Spinal cord (tissue), 10 donors: Measurements from ENCODE around the gene MID1IP1. TPM values are rescaled to one million over a fixed set of nuclear protein-coding genes. Genes with fewer than 3 reads are reported as not detected.

ENCODE experiments used
- DNase-seq, 6 donors: peaks; one replicate each; pipeline versions ENCODE4 v3.0.0 to v3.0.0-alpha.2; 2013 to 2015; ENCODE audit warnings: low spot score in 6 of 6, low read depth in 4 of 6
- H3K27ac ChIP-seq: one replicate; pipeline ENCODE4 v1.5.1; 2013; ENCODE audit warnings: low read depth, low read length, control low read depth
- H3K27me3 ChIP-seq: one replicate; pipeline ENCODE4 v1.6.1; 2013; ENCODE audit warnings: low read length; ENCODE audit not compliant: control insufficient read depth, insufficient read depth
- H3K36me3 ChIP-seq: one replicate; pipeline ENCODE4 v1.6.1; 2013; ENCODE audit warnings: low read length; ENCODE audit not compliant: control insufficient read depth, insufficient read depth
- H3K4me1 ChIP-seq: one replicate; pipeline ENCODE4 v1.6.1; 2013; ENCODE audit warnings: low read length; ENCODE audit not compliant: control insufficient read depth, insufficient read depth
- H3K4me3 ChIP-seq: one replicate; pipeline ENCODE4 v1.5.1; 2013; ENCODE audit warnings: low read depth, low read length, control low read depth
- H3K9me3 ChIP-seq: one replicate; pipeline ENCODE4 v1.6.1; 2013; ENCODE audit warnings: low read length; ENCODE audit not compliant: control insufficient read depth, insufficient read depth
- WGBS: methylation state at CpG from one replicate; pipeline ENCODE4 v1.1.5; 2013; ENCODE audit warnings: missing lambda C conversion rate; ENCODE audit not compliant: insufficient coverage; 5-methylcytosine and 5-hydroxymethylcytosine counted together
- polyA plus RNA-seq, 2 donors: library from polyadenylated mRNA; unstranded; fragments of 120-200 nt; gene quantifications; one replicate each; pipeline ENCODE4 v1.2.1, GENCODE V29; 2013; ENCODE audit not compliant: insufficient read length in 2 of 2
- total RNA-seq, 2 donors: library from RNA; depleted of rRNA in 1 of 2; stranded (reverse); fragments of 120-200 nt in 1 of 2; fragments of >200 nt in 1 of 2; gene quantifications; one replicate each; pipeline versions ENCODE4 v1.2.3 to v1.2.4, GENCODE V29; 2013 to 2014
- donor health status: healthy.

Gene MID1IP1
- total and polyA plus RNA-seq, 4 donors: 43.8 to 65.6 (median 52.9) TPM

DNA sequence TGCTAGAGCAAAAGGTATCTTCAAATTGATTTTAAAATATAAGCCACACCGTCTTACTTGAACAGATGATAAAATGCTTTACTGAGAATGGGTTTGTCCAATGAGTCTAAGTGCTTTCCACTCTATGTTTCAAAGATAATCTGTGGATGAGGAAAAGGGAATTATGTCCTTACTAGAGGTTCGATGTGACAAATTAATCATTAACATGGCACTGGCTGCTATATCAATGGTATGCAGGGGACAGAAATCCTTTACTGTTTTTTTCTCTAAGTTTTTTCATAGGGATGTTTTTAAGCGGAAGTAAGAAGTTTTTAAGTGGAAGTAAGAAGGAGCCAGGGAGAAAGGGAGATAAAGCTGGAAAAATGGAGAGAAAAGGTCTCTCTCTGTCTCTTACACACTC lies 38.0 kb downstream of the MID1IP1 start:
- no peak for DNase-seq
- no peak overlapping the region for H3K4me3 ChIP-seq
- H3K9me3 ChIP-seq: no peaks in the 10 kb centered on the region
- H3K27ac ChIP-seq: no peak overlapping the region
- H3K27me3 ChIP-seq: peaks cover 6% of the 10 kb centered on the region
- no peaks in the 10 kb centered on the region for H3K36me3 ChIP-seq
- H3K4me1 ChIP-seq: no peaks in the 10 kb centered on the region
- WGBS: no CpG with 5 or more reads among the region's 3 CpGs

DNA sequence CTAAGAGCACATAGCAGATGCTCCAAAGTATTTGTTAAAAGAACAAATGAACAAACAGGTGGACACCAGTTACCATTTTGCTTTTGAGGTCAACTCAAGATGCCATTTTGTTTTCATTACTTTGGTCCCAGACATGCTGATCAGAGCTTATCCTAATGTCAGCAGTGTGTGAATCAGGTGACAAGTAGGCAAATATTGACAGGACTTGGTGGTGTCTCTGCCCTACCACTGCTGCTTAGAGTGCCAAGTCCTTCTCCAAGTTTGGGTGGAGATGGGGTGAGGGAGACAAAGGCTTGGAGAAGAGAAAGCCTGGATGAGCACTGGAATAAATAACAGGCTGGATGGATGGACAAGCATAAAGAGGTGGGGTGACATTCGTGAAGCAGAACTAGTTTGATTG lies 38.7 kb downstream of the MID1IP1 start:
- H3K4me3 ChIP-seq: no peak overlapping the region
- peaks cover 6% of the 10 kb centered on the region for H3K27me3 ChIP-seq
- H3K9me3 ChIP-seq: no peaks in the 10 kb centered on the region
- no peak overlapping the region for H3K27ac ChIP-seq
- H3K4me1 ChIP-seq: no peaks in the 10 kb centered on the region
- no CpG with 5 or more reads among the region's 1 CpG for WGBS
- DNase-seq: no peak
- H3K36me3 ChIP-seq: no peaks in the 10 kb centered on the region

DNA sequence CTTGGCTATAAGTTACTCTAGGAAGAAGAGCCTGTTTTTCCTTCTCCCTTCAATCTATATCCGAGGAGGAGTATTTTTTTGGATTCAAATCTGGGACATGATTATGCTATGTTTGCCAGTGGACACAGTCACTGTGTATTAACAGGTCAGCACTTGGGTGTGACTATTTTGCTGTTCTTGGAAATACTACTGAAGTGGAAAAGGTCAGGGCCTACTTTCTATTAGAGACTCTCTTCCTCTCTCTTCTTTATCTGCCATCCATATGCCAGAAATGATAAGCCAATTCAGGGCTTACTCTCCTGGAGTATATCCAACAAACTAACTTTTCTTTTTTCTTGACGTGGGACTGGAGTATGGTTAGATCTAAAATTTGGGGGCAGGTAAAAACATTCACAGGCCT lies 40.5 kb downstream of the MID1IP1 start:
- Histone ChIP-seq H3K27ac (no peak overlapping the region), H3K9me3 (no peaks in the 10 kb centered on the region), H3K4me1 (no peaks in the 10 kb centered on the region), H3K4me3 (no peak overlapping the region), H3K27me3 (peaks cover 6% of the 10 kb centered on the region), H3K36me3 (no peaks in the 10 kb centered on the region)
- no peak for DNase-seq
- WGBS: no CpG with 5 or more reads among the region's 2 CpGs

DNA sequence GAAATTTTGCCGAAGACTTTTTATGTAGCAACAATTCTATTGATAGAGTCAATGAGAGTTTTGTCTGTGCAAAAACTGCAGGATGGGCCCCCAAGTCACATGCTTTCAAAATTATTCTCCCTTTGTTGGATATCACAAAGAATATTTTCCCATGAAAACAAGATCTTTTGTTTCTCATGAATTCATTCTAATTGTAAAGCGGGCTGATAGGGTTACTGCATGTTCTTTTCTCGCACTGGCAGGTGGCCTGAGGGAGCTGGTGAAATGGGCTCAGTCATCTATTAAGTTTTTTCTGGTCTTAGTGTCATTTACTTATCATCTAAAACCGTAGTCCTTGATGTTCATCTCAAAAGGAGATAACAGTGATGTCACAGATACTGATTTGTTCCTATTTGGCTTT lies 44.2 kb downstream of the MID1IP1 start:
- no peak overlapping the region for H3K27ac ChIP-seq
- peak in 1 of 6 donors; percentile 11 for DNase-seq
- no peaks in the 10 kb centered on the region for H3K9me3 ChIP-seq
- no peaks in the 10 kb centered on the region for H3K36me3 ChIP-seq
- 80% methylated on average over 1 of the region's 4 CpGs for WGBS
- H3K4me3 ChIP-seq: no peak overlapping the region
- H3K27me3 ChIP-seq: peaks cover 6% of the 10 kb centered on the region
- H3K4me1 ChIP-seq: no peaks in the 10 kb centered on the region

DNA sequence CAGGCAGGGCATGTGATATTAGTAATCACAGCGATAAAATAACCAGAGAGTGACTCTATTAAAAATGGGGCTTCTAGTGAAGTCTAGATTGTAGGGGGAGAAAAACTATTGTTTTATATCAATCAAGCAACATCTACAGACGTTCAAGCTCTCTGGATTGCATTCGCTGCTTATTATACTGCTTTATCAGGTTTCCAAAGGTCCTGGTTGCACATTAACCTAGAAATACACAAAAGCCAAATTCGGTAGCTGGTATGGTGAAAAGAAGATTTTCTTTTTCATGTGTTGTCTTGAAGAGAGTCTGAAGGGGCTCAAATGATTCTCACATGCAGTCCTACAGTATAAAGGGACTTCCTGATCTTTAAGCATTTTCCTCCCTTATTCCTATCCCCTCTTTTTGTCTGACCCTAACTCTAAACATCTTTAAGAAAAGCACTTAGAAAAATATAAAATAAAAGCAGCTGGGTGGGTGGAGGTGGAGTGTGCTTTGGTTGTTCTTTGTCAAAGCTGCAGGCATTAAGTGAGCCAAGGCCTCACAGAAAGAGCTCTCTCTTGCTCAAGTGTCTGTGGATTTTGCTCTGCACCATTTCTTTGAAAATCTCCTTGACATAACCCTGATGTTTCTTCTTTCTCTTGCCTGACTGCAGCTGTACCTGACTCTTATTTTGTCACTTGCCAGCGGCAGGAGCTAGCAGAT lies 46.1 kb downstream of the MID1IP1 start:
- no peaks in the 10 kb centered on the region for H3K9me3 ChIP-seq
- no peak for DNase-seq
- H3K4me3 ChIP-seq: no peak overlapping the region
- H3K27me3 ChIP-seq: no peaks in the 10 kb centered on the region
- no peaks in the 10 kb centered on the region for H3K36me3 ChIP-seq
- no CpG with 5 or more reads among the region's 5 CpGs for WGBS
- H3K4me1 ChIP-seq: no peaks in the 10 kb centered on the region
- no peak overlapping the region for H3K27ac ChIP-seq

DNA sequence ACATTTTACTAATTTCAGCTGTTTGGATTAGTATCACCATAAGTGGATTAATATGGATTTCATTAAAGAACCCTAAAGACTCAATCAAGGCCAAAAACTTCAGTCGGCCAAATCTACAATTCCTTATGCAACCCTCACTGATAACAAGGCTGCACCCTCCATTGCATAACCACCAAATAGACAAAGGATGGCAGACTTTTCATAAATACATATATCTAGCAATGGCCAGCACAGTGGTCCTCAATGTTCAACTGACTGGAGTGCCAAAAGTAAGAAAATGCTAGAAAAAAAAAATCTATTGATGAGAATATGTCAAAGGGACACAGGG lies 46.6 kb downstream of the MID1IP1 start:
- Histone ChIP-seq H3K27me3 (no peaks in the 10 kb centered on the region), H3K27ac (no peak overlapping the region), H3K9me3 (no peaks in the 10 kb centered on the region), H3K4me3 (no peak overlapping the region), H3K36me3 (no peaks in the 10 kb centered on the region), H3K4me1 (no peaks in the 10 kb centered on the region)
- 100% methylated on average over 1 of the region's 1 CpG for WGBS
- DNase-seq: no peak

DNA sequence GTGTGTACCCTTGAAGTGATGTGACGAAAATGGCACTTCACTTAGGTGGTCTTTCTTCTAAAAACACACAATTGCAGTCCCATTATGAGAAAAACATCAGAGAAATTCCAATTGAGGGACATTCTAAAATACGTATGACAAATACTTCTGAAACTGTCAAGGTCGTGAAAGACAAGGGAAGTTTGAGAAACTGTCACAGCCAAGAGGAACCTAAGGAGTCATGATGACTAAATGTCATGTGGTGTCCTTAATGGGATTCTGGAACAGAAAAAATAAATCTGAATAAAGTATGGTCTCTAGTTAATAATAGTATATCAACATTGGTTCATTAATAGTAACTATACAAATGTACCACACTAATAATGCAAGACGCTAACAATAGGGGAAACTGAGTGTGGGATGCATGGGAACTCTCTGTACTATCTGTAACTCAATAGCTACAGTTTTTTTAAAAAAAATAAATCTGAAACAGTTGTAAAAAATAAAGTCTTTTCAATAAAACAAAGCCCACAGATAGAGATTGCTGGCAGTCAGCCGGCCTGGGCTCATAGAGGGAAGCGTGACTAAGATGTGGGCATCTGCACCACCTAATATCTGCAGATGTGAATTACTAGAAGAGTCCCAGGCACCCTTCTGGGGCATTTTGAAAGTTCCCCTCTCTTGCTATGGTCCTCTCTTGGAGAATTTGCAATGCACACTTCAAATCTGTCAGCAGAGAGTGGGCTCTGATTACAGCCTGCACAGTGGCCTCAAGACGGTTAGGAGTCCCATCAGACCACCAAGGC lies 47.6 kb downstream of the MID1IP1 start:
- no peak overlapping the region for H3K27ac ChIP-seq
- 93% methylated on average over 4 of the region's 7 CpGs for WGBS

DNA sequence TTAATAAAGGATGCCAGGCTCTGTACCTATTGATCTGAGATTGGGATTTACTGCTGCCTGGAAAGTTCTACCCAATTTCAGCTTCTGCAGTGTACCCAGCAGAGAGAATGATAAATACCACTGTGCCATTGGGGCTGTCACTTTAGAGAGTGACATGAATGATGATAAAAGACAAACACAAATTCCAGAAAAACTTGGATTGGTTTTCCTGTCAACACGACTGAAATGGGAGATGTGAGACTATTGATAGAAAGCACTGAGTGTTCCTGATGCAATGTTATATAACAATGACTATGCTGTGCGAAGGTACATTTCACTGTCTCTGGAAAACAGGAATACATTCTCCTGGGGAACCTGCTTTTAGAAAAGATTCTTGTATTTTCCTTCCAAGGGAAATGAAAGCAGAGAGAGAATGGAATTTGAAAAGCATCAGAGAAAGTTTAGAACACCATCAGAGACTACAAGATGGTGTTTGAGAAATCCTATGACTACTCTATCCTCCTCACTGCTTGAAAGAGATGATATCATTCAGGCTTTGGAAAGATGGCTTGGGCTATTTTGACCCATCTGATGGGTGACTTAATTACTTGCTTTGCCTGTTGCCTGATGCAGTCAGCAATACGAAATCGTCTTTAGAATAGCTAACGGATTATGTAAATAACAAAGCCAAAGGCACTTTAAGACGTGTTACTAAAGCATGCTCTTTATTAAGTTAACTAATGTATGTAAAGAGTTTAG lies 49.7 kb downstream of the MID1IP1 start:
- Histone ChIP-seq H3K27me3 (peaks cover 1% of the 10 kb centered on the region), H3K4me1 (no peaks in the 10 kb centered on the region), H3K27ac (no peak overlapping the region), H3K4me3 (no peak overlapping the region), H3K36me3 (no peaks in the 10 kb centered on the region), H3K9me3 (no peaks in the 10 kb centered on the region)
- WGBS: 100% methylated on average over 1 of the region's 6 CpGs
- no peak for DNase-seq

More for the DNA sequence above, 47.6 kb downstream of the MID1IP1 start:
- no peak for DNase-seq
- Histone ChIP-seq H3K4me1 (no peaks in the 10 kb centered on the region), H3K27me3 (no peaks in the 10 kb centered on the region), H3K36me3 (no peaks in the 10 kb centered on the region), H3K4me3 (no peak overlapping the region), H3K9me3 (no peaks in the 10 kb centered on the region)

DNA sequence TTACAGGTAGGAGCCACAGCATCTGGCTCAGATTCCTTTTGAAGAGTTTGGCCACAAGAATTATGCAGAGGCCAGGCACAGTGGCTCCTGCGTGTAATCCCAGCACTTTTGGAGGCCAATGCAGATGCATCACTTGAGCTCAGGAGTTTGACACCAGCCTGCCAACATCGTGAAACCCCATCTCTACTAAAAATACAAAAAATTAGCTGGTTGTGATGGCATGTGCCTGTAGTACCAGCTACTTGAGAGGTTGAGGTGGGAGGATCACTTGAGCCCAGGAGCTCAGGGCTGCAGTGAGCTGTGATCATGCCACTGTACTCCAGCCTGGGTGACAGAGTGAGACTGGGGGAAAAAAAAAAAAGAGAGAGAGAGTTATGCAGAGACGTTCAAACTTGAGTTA lies 53.0 kb downstream of the MID1IP1 start:
- H3K27ac ChIP-seq: no peak overlapping the region
- H3K4me3 ChIP-seq: no peak overlapping the region
- H3K4me1 ChIP-seq: no peaks in the 10 kb centered on the region
- H3K9me3 ChIP-seq: no peaks in the 10 kb centered on the region
- no peak for DNase-seq
- WGBS: no CpG with 5 or more reads among the region's 3 CpGs
- peaks cover 2% of the 10 kb centered on the region for H3K27me3 ChIP-seq
- no peaks in the 10 kb centered on the region for H3K36me3 ChIP-seq
